ENCODE measurements around the gene NT5M.

NT5M gene

GRCh38 chr17:17366235-17366634 is 63.1 kb downstream of the NT5M start:
- in situ Hi-C loops (cut with HindIII; ENCODE audit: low sequenced_read_pairs): loop anchor here (25.0 kb wide), 2 partner anchors 221 to 521 kb away; partner anchors contain the start of gene PEMT

- in situ Hi-C loops (cut with HindIII; ENCODE audit: low sequenced_read_pairs): loop anchor here (25.0 kb wide), 2 partner anchors 220 to 520 kb away; partner anchors contain the start of gene PEMT
Measured at GRCh38 chr17:17366941-17367875, 64.0 kb downstream of the NT5M start.

GRCh38 chr17:17367931-17368330 is 64.8 kb downstream of the NT5M start:
- in situ Hi-C loops (cut with HindIII; ENCODE audit: low sequenced_read_pairs): loop anchor here (25.0 kb wide), 2 partner anchors 219 to 519 kb away; partner anchors contain the start of gene PEMT

GRCh38 chr17:17370711-17371110 is 67.5 kb downstream of the NT5M start:
- in situ Hi-C loops (cut with HindIII; ENCODE audit: low sequenced_read_pairs): loop anchor here (25.0 kb wide), 2 partner anchors 217 to 517 kb away; partner anchors contain the start of gene PEMT

DNA sequence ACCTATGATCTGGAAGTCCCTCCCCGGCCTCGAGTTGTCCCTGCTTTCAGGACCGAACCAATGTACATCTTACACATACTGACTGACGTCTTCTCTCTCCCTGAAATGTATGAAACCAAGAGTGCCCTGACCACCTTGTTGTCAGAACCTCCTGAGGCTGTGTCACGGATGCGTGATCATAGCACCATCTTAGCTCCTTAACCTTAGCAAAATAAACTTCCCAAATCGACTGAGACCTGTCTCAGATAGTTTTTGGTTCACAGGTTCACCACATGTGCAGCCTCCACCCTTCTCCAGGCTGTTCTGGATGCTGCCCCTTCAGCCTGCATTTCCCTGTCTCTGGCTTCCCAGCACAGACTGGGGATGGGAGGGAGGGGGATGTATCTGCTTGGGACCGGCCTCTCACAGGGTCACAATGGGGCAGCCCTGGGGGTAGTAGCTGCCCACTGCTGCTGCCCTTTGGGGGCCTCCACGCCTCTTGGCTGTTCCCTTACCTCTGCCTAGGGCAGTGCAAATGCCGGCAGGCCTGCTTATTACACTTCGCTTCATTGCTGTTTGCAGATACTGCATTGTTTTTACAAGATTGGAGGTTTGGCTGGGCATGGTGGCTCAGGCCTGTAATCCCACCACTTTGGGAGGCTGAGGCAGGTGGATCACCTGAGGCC is 69.8 kb downstream of the NT5M start:
- in situ Hi-C loops (cut with HindIII; ENCODE audit: low sequenced_read_pairs): loop anchor here (25.0 kb wide), 2 partner anchors 214 to 514 kb away; partner anchors contain the start of gene PEMT

DNA sequence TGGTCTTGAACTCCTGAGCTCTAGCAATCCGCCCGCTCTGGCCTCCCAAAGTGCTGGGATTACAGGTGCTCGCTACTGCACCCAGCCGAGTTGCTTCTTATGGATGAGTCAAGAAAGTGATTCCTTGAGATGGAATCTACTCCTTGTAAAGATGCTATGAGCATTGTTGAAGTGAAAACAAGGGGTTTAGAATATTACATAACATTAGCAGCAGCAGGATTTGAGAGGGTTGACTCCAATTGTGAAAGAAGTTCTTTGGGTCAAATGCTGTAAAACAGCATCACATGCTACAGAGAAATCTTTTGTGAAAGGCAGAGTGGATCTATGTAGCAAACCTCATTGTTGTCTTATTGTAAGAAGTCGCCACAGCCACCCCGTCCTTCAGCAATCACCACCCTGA is 72.7 kb downstream of the NT5M start:
- in situ Hi-C loops (cut with HindIII; ENCODE audit: low sequenced_read_pairs): no loop called here

GRCh38 chr17:17376362-17376761 is 73.2 kb downstream of the NT5M start:
- in situ Hi-C loops (cut with HindIII; ENCODE audit: low sequenced_read_pairs): no loop called here

DNA sequence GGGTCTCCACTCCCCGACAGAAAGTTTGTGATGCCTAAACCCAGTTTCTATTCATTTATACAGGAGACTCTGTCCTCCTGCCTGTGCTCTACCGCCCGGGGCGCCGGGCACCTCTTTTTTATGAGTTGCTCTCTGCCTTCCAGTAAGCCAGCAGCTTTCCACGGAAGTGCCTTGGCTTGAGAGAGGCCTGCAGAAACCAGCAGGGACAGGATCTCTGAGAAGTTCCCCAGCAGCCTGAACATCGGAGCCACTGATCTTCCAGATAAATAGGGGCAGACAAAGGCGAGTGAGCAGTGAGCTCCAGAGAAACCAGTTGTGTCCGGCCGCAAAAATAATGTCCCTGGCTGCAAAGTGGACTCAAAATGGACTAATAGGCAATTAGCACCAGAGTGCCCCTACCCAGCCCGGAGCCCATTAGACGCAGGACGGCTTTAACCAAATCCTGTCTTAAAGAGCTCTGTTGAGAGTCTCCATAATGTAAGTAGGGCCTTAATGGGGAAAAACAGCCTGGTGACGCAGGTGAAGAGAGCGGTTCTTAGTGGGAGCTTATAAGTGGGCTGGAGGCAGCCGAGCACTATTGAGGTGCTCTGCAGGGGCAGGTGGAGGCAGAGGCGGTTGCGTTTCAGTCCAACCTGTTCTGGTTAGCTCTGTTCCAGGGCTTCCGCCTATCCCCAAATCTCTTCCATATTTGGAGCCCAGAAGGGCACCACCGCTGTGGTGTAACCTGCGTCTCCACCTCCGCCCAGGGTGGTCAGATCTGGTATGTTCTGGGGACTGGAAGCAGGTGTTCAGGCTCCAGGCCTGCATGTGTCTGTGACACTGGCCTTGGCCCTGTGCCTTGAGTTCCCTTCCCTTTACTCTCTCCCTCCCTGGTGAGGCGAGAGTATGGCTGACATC is 74.1 kb downstream of the NT5M start:
- in situ Hi-C loops (cut with HindIII; ENCODE audit: low sequenced_read_pairs): no loop called here

GRCh38 chr17:17379197-17379991 is 76.2 kb downstream of the NT5M start:
- in situ Hi-C loops (cut with HindIII; ENCODE audit: low sequenced_read_pairs): no loop called here

GRCh38 chr17:17380145-17380925 is 77.2 kb downstream of the NT5M start:
- in situ Hi-C loops (cut with HindIII; ENCODE audit: low sequenced_read_pairs): loop anchor here (5.0 kb wide), 1 partner anchor 52 kb away; no protein-coding TSS in a partner anchor

- in situ Hi-C loops (cut with HindIII; ENCODE audit: low sequenced_read_pairs): loop anchor here (5.0 kb wide), 1 partner anchor 51 kb away; no protein-coding TSS in a partner anchor
Measured at GRCh38 chr17:17381446-17382064, 78.4 kb downstream of the NT5M start.

DNA sequence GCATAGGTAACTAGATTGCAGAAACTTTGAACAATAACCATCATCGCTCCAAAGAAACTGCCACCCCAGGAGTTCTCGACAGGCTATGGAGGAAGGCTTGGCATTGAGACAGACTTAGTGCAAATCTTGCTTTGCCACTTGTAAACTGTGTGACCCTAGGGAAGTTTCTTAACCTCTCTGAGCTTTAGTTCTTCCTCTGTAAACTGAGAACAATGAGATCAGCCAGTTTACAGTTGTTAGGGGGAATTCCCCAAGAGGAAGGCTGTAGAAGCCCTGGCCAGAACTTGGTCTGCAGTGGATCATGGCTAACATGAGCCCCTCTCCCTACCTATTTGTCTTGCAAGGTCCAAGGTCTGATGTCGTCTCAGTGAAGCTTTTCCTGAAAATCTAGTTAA is 78.9 kb downstream of the NT5M start:
- in situ Hi-C loops (cut with HindIII; ENCODE audit: low sequenced_read_pairs): loop anchor here (5.0 kb wide), 1 partner anchor 50 kb away; no protein-coding TSS in a partner anchor

- in situ Hi-C loops (cut with HindIII; ENCODE audit: low sequenced_read_pairs): loop anchor here (5.0 kb wide), 1 partner anchor 49 kb away; no protein-coding TSS in a partner anchor
Measured at GRCh38 chr17:17382971-17383370, 79.8 kb downstream of the NT5M start.

DNA sequence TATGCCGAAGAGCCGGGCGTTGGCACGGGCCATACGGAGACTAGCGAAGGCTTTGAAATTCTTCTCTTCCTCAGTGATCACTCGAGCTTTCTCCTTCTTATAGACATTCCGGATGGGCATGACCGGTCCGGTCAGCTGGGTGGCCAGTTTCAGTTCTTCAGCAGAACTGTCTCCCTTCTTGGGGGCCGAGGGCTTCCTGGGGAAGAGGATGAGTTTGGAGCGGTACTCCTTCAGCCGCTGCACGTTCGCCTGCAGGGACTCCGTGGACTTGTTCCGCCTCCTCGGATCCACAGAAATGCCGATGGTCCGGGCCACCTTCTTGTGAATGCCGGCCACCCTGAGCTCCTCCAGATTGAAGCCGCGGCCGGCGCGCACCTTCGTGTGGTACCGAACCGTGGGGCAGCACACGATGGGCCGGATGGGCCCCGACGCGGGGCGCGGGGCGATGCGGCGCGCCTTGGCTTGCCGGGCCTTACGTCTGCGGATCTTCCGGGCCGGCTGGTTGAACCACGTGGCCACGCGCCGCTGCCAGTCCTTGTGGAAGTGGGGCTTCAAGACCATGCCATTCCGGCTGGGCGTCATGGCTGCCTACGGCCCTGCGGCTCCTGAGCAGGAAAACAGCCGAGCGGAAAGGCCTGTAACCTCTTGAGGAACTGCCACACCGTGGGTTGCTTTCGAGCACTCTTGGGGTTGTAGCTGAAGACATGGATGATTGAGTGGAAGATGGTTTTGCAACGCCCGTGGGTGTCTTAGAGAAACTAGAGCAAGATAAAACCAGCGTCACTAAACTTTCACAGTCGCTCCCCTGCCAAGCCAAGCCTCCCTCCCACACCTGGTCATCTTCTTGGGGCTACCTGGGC is 80.5 kb downstream of the NT5M start:
- in situ Hi-C loops (cut with HindIII; ENCODE audit: low sequenced_read_pairs): loop anchor here (5.0 kb wide), 1 partner anchor 49 kb away; no protein-coding TSS in a partner anchor

DNA sequence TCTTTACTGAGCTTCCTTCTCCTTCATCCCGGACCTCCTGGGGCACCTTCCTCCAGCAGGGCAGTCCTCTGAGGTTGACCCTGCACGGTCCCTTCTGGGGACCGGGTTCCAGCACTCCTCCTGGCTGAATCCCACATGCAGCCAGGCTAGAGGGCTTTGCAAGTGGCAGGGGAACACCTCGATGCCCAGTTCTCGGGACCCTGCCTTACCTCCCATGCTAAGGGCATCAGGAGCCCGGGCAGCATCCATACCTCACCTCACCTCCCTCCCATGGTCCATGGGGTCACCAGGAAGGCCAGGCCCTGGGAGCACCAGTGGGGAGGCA is 81.1 kb downstream of the NT5M start:
- in situ Hi-C loops (cut with HindIII; ENCODE audit: low sequenced_read_pairs): loop anchor here (5.0 kb wide), 1 partner anchor 48 kb away; no protein-coding TSS in a partner anchor

DNA sequence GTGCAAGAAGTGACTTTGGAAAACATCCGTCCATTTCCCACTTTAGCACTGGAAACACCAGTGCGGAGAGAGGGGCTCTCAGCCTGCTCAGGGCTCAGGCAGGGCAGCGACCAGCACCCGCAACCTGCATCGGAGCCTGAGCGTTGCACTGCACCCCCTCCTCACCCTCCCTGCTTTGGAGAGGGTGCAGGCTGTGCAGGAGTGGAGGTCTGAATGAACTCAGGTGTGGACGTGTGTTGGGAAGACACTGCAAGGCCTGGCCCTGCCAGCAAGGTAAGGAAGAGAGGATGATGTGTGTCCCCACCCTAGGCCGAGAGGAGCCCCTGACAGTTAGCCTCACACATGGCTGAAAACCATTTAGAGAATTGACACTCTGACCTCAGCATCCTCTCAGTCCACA is 81.8 kb downstream of the NT5M start:
- in situ Hi-C loops (cut with HindIII; ENCODE audit: low sequenced_read_pairs): loop anchor here (5.0 kb wide), 1 partner anchor 47 kb away; no protein-coding TSS in a partner anchor

- in situ Hi-C loops (cut with HindIII; ENCODE audit: low sequenced_read_pairs): no loop called here
Measured at GRCh38 chr17:17385491-17385890, 82.3 kb downstream of the NT5M start.
